GM12878 (cell line): ENCODE results near the gene KLHL3. TPM values are rescaled to one million over a fixed set of nuclear protein-coding genes. Genes with fewer than 3 reads are reported as not detected.

ENCODE experiments used
- ATAC-seq: fragments of 200-7000 bp; cut with Tn5 transposase; 3 replicates; pipeline ENCODE4 v1.9.1; 2020; ENCODE audit warnings: mild to moderate bottlenecking, moderate library complexity
- BruUV-seq: library from RNA; stranded (reverse); fragments of 400-500 nt; replicated peaks from 2 replicates; lab custom pipeline; 2021; lab: Mats Ljungman, UMichigan
- CTCF ChIA-PET: fragments of 300-600 bp; sonication (Branson Sonifier 250); formaldehyde crosslinking; extraction: SDS; loops from one replicate; lab custom pipeline; 2021; ENCODE audit warnings: inconsistent platforms; lab: Yijun Ruan, JAX
- POLR2A ChIA-PET: fragments of 350-600 bp; formaldehyde crosslinking; extraction: SDS; loops from one replicate; lab custom pipeline; 2021; ENCODE audit warnings: inconsistent platforms; lab: Charles Lee
- RAD21 ChIA-PET: fragments of 300-600 bp; sonication (Branson Sonifier 250); formaldehyde crosslinking; loops from one replicate; lab custom pipeline; 2023; ENCODE audit warnings: antibody characterized with exemption; ENCODE audit not compliant: unreplicated experiment; lab: Charles Lee
- SMC1A ChIA-PET: fragments of 300-600 bp; sonication (Branson Sonifier 250); formaldehyde crosslinking; loops from one replicate; lab custom pipeline; 2023; ENCODE audit not compliant: unreplicated experiment, uncharacterized antibody; lab: Charles Lee
- DNase-seq: peaks from one replicate; pipeline ENCODE4 v3.0.0-alpha.2; 2011; ENCODE audit warnings: low read depth, low spot score
- FAIRE-seq: peaks from 3 replicates; lab custom pipeline; 2011; peaks lifted over from hg19 to GRCh38; lab: Jason Lieb, UNC
- H2AFZ ChIP-seq: 2 replicates; pipeline ENCODE4 v1.6.0; 2011; ENCODE audit warnings: low read depth, low read length, control low read depth; ENCODE audit not compliant: control insufficient read depth
- H3K27ac ChIP-seq: 2 replicates; pipeline ENCODE4 v1.5.1; 2011; ENCODE audit warnings: control low read depth; ENCODE audit not compliant: control insufficient read depth, insufficient read depth
- H3K27me3 ChIP-seq, 2 experiments: replicated peaks in 1 of 2; 2 replicates each; pipeline versions ENCODE4 v1.6.0 to v1.6.1; 2011; ENCODE audit warnings: low read length in 1 of 2; ENCODE audit not compliant: control insufficient read depth in 2 of 2, insufficient read depth in 2 of 2
- H3K36me3 ChIP-seq, 2 experiments: 2 replicates each; pipeline ENCODE4 v1.5.1; 2011; ENCODE audit warnings: low read length in 1 of 2; ENCODE audit not compliant: control insufficient read depth in 2 of 2, insufficient read depth in 2 of 2
- H3K4me1 ChIP-seq: 2 replicates; pipeline ENCODE4 v1.6.1; 2011; ENCODE audit warnings: mild to moderate bottlenecking, low read length, moderate library complexity, mixed read lengths; ENCODE audit not compliant: control insufficient read depth, insufficient read depth
- H3K4me2 ChIP-seq: 2 replicates; pipeline ENCODE4 v1.6.0; 2011; ENCODE audit warnings: control low read depth; ENCODE audit not compliant: control insufficient read depth, insufficient read depth
- H3K4me3 ChIP-seq: fragments of 200-600 bp; sonication (generic); 2 replicates; pipeline ENCODE4 v1.5.1; 2016
- H3K79me2 ChIP-seq: 2 replicates; pipeline ENCODE4 v1.6.0; 2011; ENCODE audit warnings: low read length; ENCODE audit not compliant: control insufficient read depth, insufficient read depth
- H3K9ac ChIP-seq: 2 replicates; pipeline ENCODE4 v1.8.0; 2011; ENCODE audit warnings: low read length, control low read depth, mixed read lengths; ENCODE audit not compliant: control insufficient read depth, insufficient read depth
- H3K9me3 ChIP-seq: replicated peaks from 3 replicates; pipeline ENCODE4 v1.5.1; 2011; ENCODE audit warnings: mild to moderate bottlenecking, low read length; ENCODE audit not compliant: control insufficient read depth, insufficient read depth
- H4K20me1 ChIP-seq: 2 replicates; pipeline ENCODE4 v1.6.0; 2011; ENCODE audit not compliant: control insufficient read depth, insufficient read depth
- RELB ChIP-seq: fragments of 450-650 bp; IDR thresholded peaks from 2 replicates; pipeline ENCODE4 v1.6.1; 2017; ENCODE audit warnings: low read depth, mild to moderate bottlenecking, moderate library complexity
- ZNF622 ChIP-seq: fragments of 450-650 bp; IDR thresholded peaks from 2 replicates; pipeline ENCODE4 v1.6.1; 2017; ENCODE audit warnings: mild to moderate bottlenecking, inconsistent platforms
- WGBS: methylation state at CpG from one replicate; pipeline ENCODE4 v1.1.6; 2016; ENCODE audit warnings: low lambda C conversion rate; ENCODE audit not compliant: insufficient replicate concordance, insufficient coverage; ENCODE audit errors: missing lambda C conversion rate; 5-methylcytosine and 5-hydroxymethylcytosine counted together
- in situ Hi-C: fragments of 300-500 bp; cut with MboI; formaldehyde crosslinking; loops from 9 replicates; pipeline ENCODE4 v1.14.3; 2018; ENCODE audit warnings: mixed read lengths
- intact Hi-C: fragments of 100-400 bp; cut with micrococcal nuclease; formaldehyde crosslinking; loops from one replicate; pipeline ENCODE4 v1.14.2; 2022; ENCODE audit not compliant: unreplicated experiment
- polyA plus RNA-seq, 11 experiments: library from polyadenylated mRNA; depleted of rRNA in 4 of 11; unstranded in 6 of 11; stranded (reverse) in 5 of 11; fragments of >200 nt; fragmentation: Nextera tagmentation in 4 of 11; fragmentation: Illumina TruSeq in 1 of 11; extraction: Ambion mirVana in 4 of 11; extraction: Trizol in 1 of 11; gene quantifications; 1 replicate in 1 of 11; 2 replicates in 10 of 11; pipeline versions ENCODE4 v1.2.1 to v1.2.3, GENCODE V29; 2011 to 2016; ENCODE audit warnings: inconsistent platforms in 2 of 11, missing spikeins in 2 of 11, low read depth in 1 of 11
- total RNA-seq, 4 experiments: library from RNA; depleted of rRNA in 3 of 4; stranded (reverse); fragments of >200 nt in 3 of 4; fragmentation: Illumina TruSeq in 1 of 4; extraction: Trizol in 1 of 4; gene quantifications; 2 replicates each; pipeline versions ENCODE4 v1.2.1 to v1.2.3, GENCODE V29; 2013 to 2021

Gene KLHL3
- total and polyA plus RNA-seq, 10 of the 15 experiments (the other 5 are each of a cell fraction or from before 2014, with no cell fraction given): 1.7 to 11.7 (median 5.6) TPM

GRCh38 chr5:137693951-137694721 is 41.8 kb downstream of the KLHL3 start:
- no peak for TF ChIP-seq RELB
- no peak for TF ChIP-seq ZNF622
- TF ChIP-seq, all 136 proteins: peak for 0
- POLR2A ChIA-PET: no interaction called here
- no TSS peak for BruUV-seq
- CTCF ChIA-PET: interaction anchor here (1.1 to 5.9 kb wide), 3 partner anchors 10 to 48 kb away, joined by 3 to 32 read pairs (median 5); no protein-coding TSS in a partner anchor
- Histone ChIP-seq H3K9me3 (no peaks in the 10 kb centered on the region), H3K4me2 (no peak overlapping the region), H3K27me3 (no peaks in the 10 kb centered on the region), H3K9ac (no peak overlapping the region), H4K20me1 (no peaks in the 10 kb centered on the region), H3K36me3 (no peaks in the 10 kb centered on the region; a peak in 1 of 4 replicates), H3K27ac (no peak overlapping the region), H3K4me3 (no peak overlapping the region), H2AFZ (no peak overlapping the region), H3K4me1 (peaks cover 7% of the 10 kb centered on the region), H3K79me2 (no peaks in the 10 kb centered on the region)
- RAD21 ChIA-PET: no interaction called here
- ATAC-seq (no peak), FAIRE-seq (no peak), DNase-seq (no peak)
- in situ Hi-C loops (no loop called here), intact Hi-C loops (no loop called here)
- SMC1A ChIA-PET: interaction anchor here (0.7 to 1.8 kb wide), 7 partner anchors 8 to 49 kb away, joined by 3 to 7 read pairs (median 3); no protein-coding TSS in a partner anchor
- 77% methylated on average over 7 of the region's 7 CpGs for WGBS
